ENCODE measurements around the gene SNX5.
A peak's percentile ranks its signal among the peaks of the same experiment; 100 is the strongest.

SNX5 gene

GRCh38 chr20:17911927-17912326 lies 56.7 kb downstream of the SNX5 start:
- DNase-seq = no peak

DNA sequence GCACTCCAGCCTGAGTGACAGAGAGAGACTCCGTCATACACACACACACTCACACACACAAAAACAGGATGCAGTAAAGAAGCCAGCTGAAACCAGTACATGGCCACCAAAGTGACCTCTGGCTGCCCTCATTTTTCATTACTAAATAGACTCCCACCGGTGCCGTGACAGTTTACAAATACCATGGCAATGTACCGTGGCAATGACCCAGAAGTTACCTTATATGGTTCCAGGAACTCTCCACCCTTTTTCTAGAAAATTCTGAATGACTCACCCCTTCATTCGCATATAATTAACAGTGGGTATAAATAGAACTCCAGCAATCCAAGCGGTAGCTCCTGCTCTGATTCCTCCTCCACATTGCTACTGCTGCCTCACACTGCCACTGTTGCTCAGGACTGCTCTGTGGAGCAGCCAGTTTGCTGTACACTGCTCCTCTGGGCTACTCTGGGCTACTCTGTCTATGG lies 57.7 kb downstream of the SNX5 start:
- no peak for DNase-seq

DNA sequence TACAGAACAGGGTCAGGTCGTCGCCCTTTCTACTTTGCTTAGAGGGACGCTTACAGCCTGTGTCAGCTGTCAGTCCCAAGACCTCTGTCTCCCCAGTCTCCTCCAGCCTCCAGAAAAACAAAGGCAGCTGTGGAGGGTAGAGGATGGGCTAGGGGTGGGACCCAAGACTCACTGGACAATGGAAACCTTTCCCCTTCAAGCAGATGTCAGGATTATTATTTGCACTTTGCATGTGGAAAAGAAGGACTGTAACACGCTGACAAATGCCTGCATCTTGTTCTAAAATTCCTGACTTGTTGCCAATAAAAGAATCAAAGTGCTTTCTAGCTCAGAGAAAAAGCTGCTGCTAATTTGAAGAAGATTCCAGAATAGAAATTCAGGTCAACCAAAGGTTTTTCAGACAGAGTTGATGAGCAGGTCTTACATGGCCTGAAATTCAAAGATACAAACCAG lies 58.7 kb downstream of the SNX5 start:
- no peak for DNase-seq

DNA sequence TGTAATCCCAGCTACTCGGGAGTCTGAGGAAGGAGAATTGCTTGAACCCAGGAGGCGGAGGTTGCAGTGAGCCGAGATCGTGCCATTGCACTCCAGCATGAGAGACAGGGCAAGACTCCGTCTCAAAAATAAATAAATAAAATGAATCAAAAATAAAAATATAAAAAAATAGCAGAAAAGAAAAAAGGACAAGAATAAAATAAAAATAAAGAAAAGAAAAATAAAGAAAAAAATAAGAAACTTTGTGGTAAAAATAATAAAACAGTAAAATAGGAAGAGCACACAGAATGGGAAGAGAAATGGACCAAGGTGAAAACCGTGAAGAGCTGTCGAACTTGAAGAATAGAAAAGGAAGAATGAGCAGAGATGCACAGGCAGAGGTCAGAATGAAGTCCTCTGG lies 63.0 kb downstream of the SNX5 start:
- no peak for DNase-seq

- no peak for DNase-seq
These were observed 64.6 kb downstream of the SNX5 start for GRCh38 chr20:17904027-17904426.

DNA sequence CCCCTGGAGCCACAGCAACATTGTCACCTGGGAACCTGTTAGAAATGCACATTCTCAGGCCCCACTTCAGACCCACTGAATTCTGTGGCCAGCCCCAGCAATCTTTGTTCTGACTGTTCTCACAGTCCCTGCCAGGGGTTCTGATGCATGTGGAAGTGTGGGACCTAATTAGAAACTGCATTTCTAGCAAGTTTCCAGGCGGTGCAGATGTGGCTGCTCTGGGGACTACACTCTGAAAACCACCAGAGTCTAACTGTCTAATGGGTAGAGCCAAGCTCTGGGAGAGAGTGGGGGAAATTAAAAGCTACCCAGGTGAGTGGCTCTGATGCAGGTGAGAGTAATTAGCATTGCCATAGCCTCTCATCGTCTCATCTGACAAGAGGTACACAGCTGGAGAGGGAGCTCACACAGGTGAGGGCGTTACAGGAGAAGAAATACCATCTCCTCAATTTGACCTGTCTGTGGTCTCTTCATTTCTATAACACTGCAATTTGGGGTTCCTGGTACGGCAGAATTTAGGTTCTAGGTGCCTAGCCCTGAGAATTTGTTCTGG lies 66.0 kb downstream of the SNX5 start:
- DNase-seq = no peak

DNA sequence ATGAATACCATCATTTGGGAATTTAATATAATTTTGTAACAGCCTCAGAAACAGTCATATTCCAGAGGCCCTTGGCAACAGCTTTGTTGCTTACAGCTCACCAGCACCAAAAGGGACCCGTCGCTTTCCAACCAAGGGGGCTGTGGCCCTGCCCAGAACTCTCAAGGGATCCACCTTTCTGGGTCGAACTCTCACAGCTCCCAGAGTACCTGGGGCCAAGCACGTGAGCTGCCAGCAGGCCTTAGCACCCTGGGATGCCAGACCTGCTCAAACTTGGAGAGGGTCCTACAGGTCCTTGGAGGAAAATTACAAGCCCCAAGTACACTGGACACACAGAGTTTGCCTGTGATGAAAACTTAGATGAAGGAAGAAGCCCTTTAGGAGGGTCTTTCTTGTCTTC lies 66.6 kb downstream of the SNX5 start:
- DNase-seq = no peak

DNA sequence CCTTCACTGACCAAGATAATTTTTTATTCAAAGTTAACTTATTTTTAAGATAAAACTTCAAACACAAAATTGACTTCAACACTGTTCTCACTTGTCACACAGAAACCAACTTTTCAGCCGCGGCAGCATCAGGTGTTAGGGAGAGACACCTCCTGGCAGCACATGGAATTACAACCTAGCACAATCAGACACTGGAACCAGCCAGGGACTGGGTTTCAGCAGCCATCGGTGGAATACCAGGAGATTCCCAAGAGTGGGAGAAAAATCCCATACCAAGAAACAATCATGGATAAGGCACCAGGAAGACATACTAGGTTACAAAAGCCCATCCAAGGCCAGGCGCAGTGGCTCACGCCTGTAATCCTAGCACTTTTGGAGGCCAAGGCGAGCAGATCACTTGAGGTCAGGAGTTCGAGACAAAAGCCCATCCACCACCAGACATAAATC lies 70.0 kb downstream of the SNX5 start:
- DNase-seq = peak; percentile 38

DNA sequence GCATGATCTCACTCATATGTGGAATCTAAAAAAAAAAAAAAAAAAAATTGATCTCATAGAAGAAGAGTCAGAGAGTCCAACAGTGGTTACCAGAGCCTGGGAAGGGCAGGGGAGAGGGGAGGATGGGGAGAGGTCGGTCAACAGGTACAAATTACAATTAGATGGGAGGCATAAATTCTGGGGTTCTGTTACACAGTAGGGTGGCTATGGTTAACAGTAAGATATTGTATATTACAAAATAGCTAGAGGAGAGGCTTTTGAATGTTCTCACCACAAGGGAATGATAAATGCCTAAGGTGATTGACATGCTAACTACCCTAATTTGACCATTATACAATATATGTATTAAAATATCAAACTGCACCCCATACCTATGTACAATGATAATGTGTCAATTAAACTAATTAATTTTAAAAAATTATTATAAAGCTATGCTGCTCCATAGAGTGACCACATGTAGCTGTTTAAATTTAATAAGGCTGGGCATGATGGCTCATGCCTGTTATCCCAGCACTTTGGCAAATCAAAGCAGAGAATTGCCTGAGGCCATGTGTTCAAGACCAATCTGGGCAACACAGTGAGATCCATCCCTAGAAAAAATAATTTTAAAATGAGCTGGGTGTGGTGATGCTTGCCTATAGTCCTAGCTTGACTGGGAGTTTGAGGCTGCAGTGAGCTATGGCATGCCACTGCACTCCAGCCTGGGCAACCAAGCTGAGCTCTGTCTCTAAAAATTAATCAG lies 70.9 kb downstream of the SNX5 start:
- DNase-seq = no peak

- no peak for DNase-seq
These were observed 71.7 kb downstream of the SNX5 start for GRCh38 chr20:17896771-17897369.

DNA sequence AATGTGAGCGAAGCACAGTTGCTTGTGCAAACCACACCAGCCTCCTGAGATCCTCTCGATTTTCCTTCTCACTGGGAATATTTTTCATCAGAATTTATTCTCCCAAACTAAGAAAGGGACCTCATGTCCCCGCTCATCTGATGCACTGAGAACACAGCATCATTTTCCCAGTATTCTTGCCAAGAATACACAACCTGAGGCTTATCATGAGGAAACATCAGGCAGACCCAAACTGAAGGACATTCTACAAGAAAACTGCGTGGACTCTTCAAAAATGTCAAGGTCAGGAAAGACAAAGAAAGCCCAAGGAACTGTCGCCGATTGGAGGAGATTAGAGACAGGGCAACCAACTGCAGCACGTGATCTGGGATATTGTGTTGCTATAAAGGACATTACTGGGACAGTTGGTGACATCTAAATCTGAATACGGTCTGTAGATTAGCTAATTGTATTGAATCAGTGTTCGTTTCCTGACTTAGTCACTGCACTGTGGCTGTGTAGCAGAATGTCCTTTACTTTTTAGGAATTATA lies 72.3 kb downstream of the SNX5 start:
- no peak for DNase-seq

- DNase-seq = no peak
These were observed 72.9 kb downstream of the SNX5 start for GRCh38 chr20:17895641-17896171.

GRCh38 chr20:17893445-17893844 lies 75.1 kb downstream of the SNX5 start:
- no peak for DNase-seq

- no peak for DNase-seq
These were observed 76.2 kb downstream of the SNX5 start for GRCh38 chr20:17892189-17892938.
